Measurements from ENCODE around the gene NPIPA1. TPM values are rescaled to one million over a fixed set of nuclear protein-coding genes. Genes with fewer than 3 reads are reported as not detected.
"Not testable (repeated sequence)": the region's sequence is repeated elsewhere in the genome, so short reads cannot be mapped to it uniquely, and the experiment has no call there.

NPIPA1 gene
- total and polyA plus RNA-seq, 2 of the 13 experiments (the other 11 are each of a cell fraction or from before 2014, with no cell fraction given) = 75.9 to 183 TPM

- TF ChIP-seq ATF7-NPFF (CRISPR knock-in tag; IDR thresholded peaks at IDR 0.05; ENCODE audit: low read depth) (peak; percentile 78), SRY (CRISPR knock-in tag; IDR thresholded peaks at IDR 0.05) (peak; percentile 95), SAP130 (CRISPR knock-in tag; IDR thresholded peaks at IDR 0.05; ENCODE audit: low read depth) (peak; percentile 97), POLR2A (IDR thresholded peaks at IDR 0.05; ENCODE audit: insufficient read depth in 1 of 2, low read depth in 2 of 2, low read length in 2 of 2) (peak; percentile 79 to 90), PAX8 (CRISPR knock-in tag; IDR thresholded peaks at IDR 0.05; ENCODE audit: borderline replicate concordance) (peak; percentile 80; the same call in 1 of the 2 replicates), MTERF4 (CRISPR knock-in tag; IDR thresholded peaks at IDR 0.05) (peak; percentile 93), ZNF724P (CRISPR knock-in tag; IDR thresholded peaks at IDR 0.05; ENCODE audit: borderline replicate concordance) (0 out of 2 replicates have a peak, but pooled peaks have one; percentile 80), POLR2AphosphoS5 (IDR thresholded peaks at IDR 0.05; ENCODE audit: low read depth, low read length) (peak; percentile 73), SALL1 (CRISPR knock-in tag; IDR thresholded peaks at IDR 0.05) (peak; percentile 96), ZSCAN21 (CRISPR knock-in tag; IDR thresholded peaks at IDR 0.05; ENCODE audit: borderline replicate concordance) (peak; percentile 80; the same call in 1 of the 2 replicates), ETV5 (CRISPR knock-in tag; IDR thresholded peaks at IDR 0.05; ENCODE audit: borderline replicate concordance) (peak; percentile 40; the same call in 1 of the 2 replicates), ZBED4 (CRISPR knock-in tag; IDR thresholded peaks at IDR 0.05; ENCODE audit: borderline replicate concordance) (peak; percentile 20; the same call in 1 of the 2 replicates), SPEN (CRISPR knock-in tag; IDR thresholded peaks at IDR 0.05; ENCODE audit: low read depth) (peak; percentile 69), EP300 (CRISPR knock-in tag; IDR thresholded peaks at IDR 0.05; ENCODE audit: borderline replicate concordance) (peak; percentile 59), RXRA (CRISPR knock-in tag; IDR thresholded peaks at IDR 0.05) (peak; percentile 60; the same call in 1 of the 2 replicates), NFYB (CRISPR knock-in tag; IDR thresholded peaks at IDR 0.05) (peak; percentile 44), BORCS8-MEF2B (CRISPR knock-in tag; IDR thresholded peaks at IDR 0.05) (peak; percentile 86), ZNF747 (CRISPR knock-in tag; IDR thresholded peaks at IDR 0.05; ENCODE audit: borderline replicate concordance) (0 out of 2 replicates have a peak, but pooled peaks have one; percentile 52), ZNF34 (CRISPR knock-in tag; IDR thresholded peaks at IDR 0.05; ENCODE audit: borderline replicate concordance) (0 out of 2 replicates have a peak, but pooled peaks have one; percentile 17), ZNF777 (CRISPR knock-in tag; IDR thresholded peaks at IDR 0.05) (peak; percentile 60), ZSCAN31 (CRISPR knock-in tag; IDR thresholded peaks at IDR 0.05; ENCODE audit: low read depth) (peak; percentile 78), THAP11 (CRISPR knock-in tag; IDR thresholded peaks at IDR 0.05) (peak; percentile 81), MATR3 (CRISPR knock-in tag; IDR thresholded peaks at IDR 0.05) (peak; percentile 58; the same call in 1 of the 2 replicates), ZNF143 (CRISPR knock-in tag; IDR thresholded peaks at IDR 0.05) (0 out of 2 replicates have a peak, but pooled peaks have one; percentile 25), SALL2 (CRISPR knock-in tag; IDR thresholded peaks at IDR 0.05) (peak; percentile 78), HOXA5 (CRISPR knock-in tag; IDR thresholded peaks at IDR 0.05) (peak; percentile 91)
- TF ChIP-seq EP300 (IDR thresholded peaks at IDR 0.05; ENCODE audit: low read depth in 2 of 2, low read length in 2 of 2) = not testable (repeated sequence)
Observed at GRCh38 chr16:14974656-14975417, 37.6 kb downstream of the NPIPA1 start, which contains the start of gene PDXDC1 (continued).
